Activated B cell treated with CpG ODN at 0.5 μM for 24 hours (primary cell): ENCODE data around the gene TLR9. TPM values are rescaled to one million over a fixed set of nuclear protein-coding genes. Genes with fewer than 3 reads are reported as not detected.

Source experiments
- ATAC-seq: fragments of 200-7000 bp; cut with Tn5 transposase; one replicate; pipeline ENCODE4 v1.10.0; 2021; ENCODE audit warnings: low read depth, mild to moderate bottlenecking, moderate library complexity
- CTCF ChIA-PET: fragments of 350-600 bp; sonication (Branson Sonifier 250); formaldehyde crosslinking; loops from one replicate; lab custom pipeline; 2021; ENCODE audit warnings: antibody characterized with exemption; lab: Charles Lee
- POLR2A ChIA-PET: fragments of 350-600 bp; sonication (Branson Sonifier 250); formaldehyde crosslinking; loops from one replicate; lab custom pipeline; 2021; ENCODE audit warnings: antibody characterized with exemption; lab: Charles Lee
- DNase-seq: peaks from one replicate; pipeline ENCODE4 v3.0.0; 2022
- H3K27ac Mint-ChIP-seq: one replicate; pipeline ENCODE4 v1.8.0; 2020; ENCODE audit warnings: mixed read lengths
- H3K27me3 Mint-ChIP-seq: one replicate; pipeline ENCODE4 v1.8.0; 2021; ENCODE audit warnings: mixed read lengths
- H3K36me3 Mint-ChIP-seq: one replicate; pipeline ENCODE4 v1.8.0; 2021; ENCODE audit warnings: low read depth, mixed read lengths
- H3K4me1 Mint-ChIP-seq: one replicate; pipeline ENCODE4 v1.8.0; 2021; ENCODE audit warnings: mixed read lengths
- H3K4me3 Mint-ChIP-seq: one replicate; pipeline ENCODE4 v1.8.0; 2020; ENCODE audit warnings: mild to moderate bottlenecking, mixed read lengths
- H3K9me3 Mint-ChIP-seq: one replicate; pipeline ENCODE4 v1.8.0; 2020; ENCODE audit warnings: mixed read lengths
- intact Hi-C: fragments of 100-400 bp; cut with micrococcal nuclease; formaldehyde crosslinking; loops from one replicate; pipeline ENCODE4 v1.15.1; 2024
- total RNA-seq: library from RNA; stranded (reverse); gene quantifications from 2 replicates; pipeline ENCODE4 v1.2.3, GENCODE V29; 2022
- TF ChIP-seq, protein P1 (sequence below): fragments of 200-600 bp; IDR thresholded peaks from one replicate; pipeline ENCODE4 v1.8.0; 2022; ENCODE audit warnings: antibody characterized with exemption, mild to moderate bottlenecking

The TLR9 gene
- total RNA-seq, 1 donor from 2014 or later, result 10.4 TPM

DNA sequence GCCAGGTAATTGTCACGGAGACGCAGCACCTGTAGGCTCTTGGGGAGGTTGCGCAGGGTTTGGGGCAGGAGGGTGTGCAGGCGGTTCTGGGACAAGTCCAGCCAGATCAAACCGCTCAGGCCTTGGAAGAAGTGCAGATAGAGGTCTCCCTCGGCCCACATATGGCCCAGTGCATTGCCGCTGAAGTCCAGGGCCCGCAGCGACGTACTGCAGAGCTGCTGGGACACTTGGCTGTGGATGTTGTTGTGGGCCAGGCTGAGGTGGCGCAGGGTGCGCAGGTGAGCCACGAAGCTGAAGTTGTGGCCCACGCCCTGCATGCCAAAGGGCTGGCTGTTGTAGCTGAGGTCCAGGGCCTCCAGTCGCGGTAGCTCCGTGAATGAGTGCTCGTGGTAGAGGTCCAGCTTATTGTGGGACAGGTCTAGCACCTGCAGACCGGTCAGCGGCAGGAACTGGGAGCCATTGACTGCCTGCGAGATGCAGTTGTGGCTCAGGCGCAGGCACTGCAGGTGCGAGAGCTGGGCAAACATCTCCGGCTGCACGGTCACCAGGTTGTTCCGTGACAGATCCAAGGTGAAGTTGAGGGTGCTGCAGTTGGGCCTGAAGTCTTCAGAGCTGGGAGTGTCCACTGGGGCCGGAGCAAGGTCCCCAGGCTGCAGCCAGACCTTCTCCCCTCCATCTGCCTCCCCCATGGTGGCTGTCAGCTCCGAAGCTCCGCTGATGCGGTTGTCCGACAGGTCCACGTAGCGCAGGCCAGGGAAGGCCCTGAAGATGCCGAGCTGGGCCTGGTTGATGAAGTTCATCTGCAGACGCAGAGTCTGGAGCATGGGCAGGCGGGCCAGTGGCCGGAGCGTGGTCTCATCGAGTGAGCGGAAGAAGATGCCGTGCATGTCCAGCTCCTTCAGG lies 2.9 kb downstream of the TLR9 start:
- POLR2A ChIA-PET, result interaction anchor here (0.5 to 5.9 kb wide), 4 partner anchors 9 to 74 kb away, joined by 3 to 147 read pairs (median 27); partner anchors contain the start of genes PPM1M, TWF2 and WDR82
- TF ChIP-seq, protein P1, sequence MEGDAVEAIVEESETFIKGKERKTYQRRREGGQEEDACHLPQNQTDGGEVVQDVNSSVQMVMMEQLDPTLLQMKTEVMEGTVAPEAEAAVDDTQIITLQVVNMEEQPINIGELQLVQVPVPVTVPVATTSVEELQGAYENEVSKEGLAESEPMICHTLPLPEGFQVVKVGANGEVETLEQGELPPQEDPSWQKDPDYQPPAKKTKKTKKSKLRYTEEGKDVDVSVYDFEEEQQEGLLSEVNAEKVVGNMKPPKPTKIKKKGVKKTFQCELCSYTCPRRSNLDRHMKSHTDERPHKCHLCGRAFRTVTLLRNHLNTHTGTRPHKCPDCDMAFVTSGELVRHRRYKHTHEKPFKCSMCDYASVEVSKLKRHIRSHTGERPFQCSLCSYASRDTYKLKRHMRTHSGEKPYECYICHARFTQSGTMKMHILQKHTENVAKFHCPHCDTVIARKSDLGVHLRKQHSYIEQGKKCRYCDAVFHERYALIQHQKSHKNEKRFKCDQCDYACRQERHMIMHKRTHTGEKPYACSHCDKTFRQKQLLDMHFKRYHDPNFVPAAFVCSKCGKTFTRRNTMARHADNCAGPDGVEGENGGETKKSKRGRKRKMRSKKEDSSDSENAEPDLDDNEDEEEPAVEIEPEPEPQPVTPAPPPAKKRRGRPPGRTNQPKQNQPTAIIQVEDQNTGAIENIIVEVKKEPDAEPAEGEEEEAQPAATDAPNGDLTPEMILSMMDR, result no peak
- intact Hi-C loops, result loop anchor here (5.0 kb wide), 1 partner anchor 220 kb away; no protein-coding TSS in a partner anchor
- Mint-ChIP-seq H3K36me3 (peaks cover 45% of the 10 kb centered on the region), H3K4me3 (peak overlapping the region; percentile 11), H3K9me3 (no peaks in the 10 kb centered on the region), H3K27me3 (no peaks in the 10 kb centered on the region), H3K4me1 (peaks cover 95% of the 10 kb centered on the region), H3K27ac (peak overlapping the region; percentile 97)
- CTCF ChIA-PET, result interaction anchor here (3.1 to 6.4 kb wide), 5 partner anchors 9 to 116 kb away, joined by 10 to 58 read pairs (median 48); partner anchors contain the start of gene WDR82
- ATAC-seq (no peak), DNase-seq (no peak)

DNA sequence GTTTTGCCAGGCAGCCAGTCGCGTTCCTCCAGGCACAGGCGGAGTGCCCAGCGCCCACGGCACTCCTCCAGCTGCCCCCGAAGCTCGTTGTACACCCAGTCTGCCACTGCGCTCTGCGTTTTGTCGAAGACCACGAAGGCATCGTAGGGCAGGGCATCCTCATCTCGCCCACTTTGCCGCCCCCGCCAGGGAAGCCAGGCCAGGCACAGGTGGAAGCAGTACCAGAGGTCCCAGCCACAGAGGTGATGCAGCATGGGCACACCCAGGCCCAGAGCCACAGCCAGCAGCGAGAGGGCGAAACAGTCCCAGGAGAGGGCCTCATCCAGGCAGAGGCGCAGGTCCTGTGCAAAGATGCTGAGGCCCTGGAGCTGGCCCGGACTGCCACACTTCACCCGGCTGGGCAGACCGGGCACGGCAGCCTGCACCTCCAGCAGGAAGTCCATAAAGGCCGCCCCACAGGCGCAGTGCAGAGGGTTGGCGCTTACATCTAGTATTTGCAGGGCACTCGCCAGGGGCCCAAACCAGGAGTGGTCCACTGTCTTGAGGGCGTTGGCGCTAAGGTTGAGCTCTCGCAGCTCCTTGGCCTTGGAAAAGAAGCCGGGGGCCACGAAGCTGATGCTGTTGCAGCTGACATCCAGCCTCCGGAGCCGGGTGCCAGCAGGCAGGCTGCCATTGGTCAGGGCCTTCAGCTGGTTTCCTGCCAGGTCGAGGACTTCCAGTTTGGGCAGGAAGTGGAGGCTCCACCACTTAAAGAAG lies 3.7 kb downstream of the TLR9 start:
- no peak for ATAC-seq
- intact Hi-C loops, result loop anchor here (5.0 kb wide), 1 partner anchor 219 kb away; no protein-coding TSS in a partner anchor
- CTCF ChIA-PET, result interaction anchor here (1.2 to 6.4 kb wide), 9 partner anchors 10 to 117 kb away, joined by 4 to 58 read pairs (median 30); partner anchors contain the start of genes GLYCTK, TWF2 and WDR82
- H3K36me3 Mint-ChIP-seq, result peaks cover 47% of the 10 kb centered on the region
- TF ChIP-seq, protein P1, result no peak
- H3K4me1 Mint-ChIP-seq, result peaks cover 95% of the 10 kb centered on the region
- no peak for DNase-seq
- no peaks in the 10 kb centered on the region for H3K27me3 Mint-ChIP-seq
- H3K4me3 Mint-ChIP-seq, result peak overlapping the region; percentile 11
- POLR2A ChIA-PET, result interaction anchor here (0.6 to 5.1 kb wide), 5 partner anchors 10 to 1914 kb away, joined by 3 to 51 read pairs (median 8); partner anchors contain the start of gene WDR82
- H3K27ac Mint-ChIP-seq, result no peak overlapping the region
- H3K9me3 Mint-ChIP-seq, result no peaks in the 10 kb centered on the region

DNA sequence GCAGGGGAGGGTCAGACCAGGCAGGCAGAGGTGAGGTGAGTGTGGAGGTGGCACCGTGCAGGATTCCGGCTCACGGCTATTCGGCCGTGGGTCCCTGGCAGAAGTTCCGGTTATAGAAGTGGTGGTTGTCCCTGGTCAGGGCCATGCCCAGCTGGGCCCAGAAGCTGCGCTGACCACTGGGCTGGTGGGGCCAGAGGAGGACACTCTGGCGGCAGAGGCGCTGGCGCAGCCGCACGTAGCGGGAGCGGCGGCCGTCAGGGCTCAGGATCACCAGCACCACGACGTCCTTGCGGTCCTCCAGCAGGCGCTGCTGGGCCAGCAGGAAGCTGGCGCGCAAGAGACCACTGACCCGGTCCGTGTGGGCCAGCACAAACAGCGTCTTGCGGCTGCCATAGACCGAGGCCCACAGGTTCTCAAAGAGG lies 4.3 kb downstream of the TLR9 start:
- DNase-seq (no peak), ATAC-seq (no peak)
- Mint-ChIP-seq H3K27me3 (no peaks in the 10 kb centered on the region), H3K36me3 (peaks cover 51% of the 10 kb centered on the region), H3K9me3 (no peaks in the 10 kb centered on the region), H3K4me1 (peaks cover 93% of the 10 kb centered on the region), H3K4me3 (no peak overlapping the region), H3K27ac (peak overlapping the region; percentile 53)
- intact Hi-C loops, result loop anchor here (5.0 kb wide), 1 partner anchor 219 kb away; no protein-coding TSS in a partner anchor
- TF ChIP-seq, protein P1, result no peak
- ChIA-PET CTCF (interaction anchor here (0.6 to 6.4 kb wide), 22 partner anchors 9 to 227 kb away, joined by 3 to 58 read pairs (median 6); partner anchors contain the start of genes GLYCTK, TWF2 and WDR82), POLR2A (interaction anchor here (0.6 to 5.1 kb wide), 11 partner anchors 8 to 1913 kb away, joined by 3 to 51 read pairs (median 6); partner anchors contain the start of genes ALAS1, GLYCTK, PPM1M and WDR82)

GRCh38 chr3:52220380-52221026 lies 4.9 kb downstream of the TLR9 start:
- H3K27ac Mint-ChIP-seq, result peak overlapping the region; percentile 53
- DNase-seq (peak; percentile 80), ATAC-seq (peak; percentile 59)
- CTCF ChIA-PET, result interaction anchor here (0.6 to 5.1 kb wide), 22 partner anchors 8 to 227 kb away, joined by 3 to 58 read pairs (median 4); partner anchors contain the start of genes GLYCTK, TWF2 and WDR82
- TF ChIP-seq, protein P1, result no peak
- no peaks in the 10 kb centered on the region for H3K9me3 Mint-ChIP-seq
- POLR2A ChIA-PET, result interaction anchor here (0.6 to 5.1 kb wide), 12 partner anchors 9 to 236 kb away, joined by 3 to 51 read pairs (median 5); partner anchors contain the start of genes ALAS1, GLYCTK, PPM1M and WDR82
- intact Hi-C loops, result loop anchor here (1.0 to 5.0 kb wide), 5 partner anchors 19 to 218 kb away; partner anchors contain the start of genes TWF2 and WDR82
- H3K27me3 Mint-ChIP-seq, result no peaks in the 10 kb centered on the region
- H3K4me1 Mint-ChIP-seq, result peaks cover 88% of the 10 kb centered on the region
- peak overlapping the region; percentile 50 for H3K4me3 Mint-ChIP-seq
- peaks cover 53% of the 10 kb centered on the region for H3K36me3 Mint-ChIP-seq
